NCI-H1436 treated with DMSO at 0.1 percent for 48 hours (cell line): ENCODE data around the gene ST6GAL2.

Source experiments
- DNase-seq: peaks from one replicate; lab custom pipeline; 2025; lab: John Stamatoyannopoulos, UW

ST6GAL2 gene

DNA sequence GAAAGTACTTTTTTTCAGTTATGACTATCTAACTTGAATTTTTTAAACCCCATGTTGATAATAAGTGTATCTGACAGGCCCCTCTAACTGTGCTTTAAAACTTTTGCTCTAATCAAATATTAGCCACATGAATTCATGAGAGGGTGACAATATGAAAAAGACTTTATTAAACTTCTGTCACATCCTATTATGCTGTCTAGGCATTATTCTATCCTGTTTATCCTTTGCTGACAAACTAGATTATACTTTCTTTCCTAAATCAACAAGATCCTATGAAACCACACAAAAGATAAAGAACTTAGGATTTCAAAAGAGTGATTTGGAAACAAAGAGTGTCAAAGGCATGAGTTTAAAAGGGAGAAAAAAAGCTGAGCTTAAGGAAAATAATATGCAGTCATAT, 57.8 kb downstream of the ST6GAL2 start:
- DNase-seq, result no peak

GRCh38 chr2:106827158-106827557, 58.8 kb downstream of the ST6GAL2 start:
- no peak for DNase-seq

- no peak for DNase-seq
Measured at GRCh38 chr2:106825161-106825560, 60.8 kb downstream of the ST6GAL2 start.

GRCh38 chr2:106816974-106817373, 69.0 kb downstream of the ST6GAL2 start:
- no peak for DNase-seq

GRCh38 chr2:106812841-106813240, 73.1 kb downstream of the ST6GAL2 start:
- no peak for DNase-seq

- DNase-seq, result no peak
Measured at GRCh38 chr2:106812383-106812782, 73.6 kb downstream of the ST6GAL2 start.

DNA sequence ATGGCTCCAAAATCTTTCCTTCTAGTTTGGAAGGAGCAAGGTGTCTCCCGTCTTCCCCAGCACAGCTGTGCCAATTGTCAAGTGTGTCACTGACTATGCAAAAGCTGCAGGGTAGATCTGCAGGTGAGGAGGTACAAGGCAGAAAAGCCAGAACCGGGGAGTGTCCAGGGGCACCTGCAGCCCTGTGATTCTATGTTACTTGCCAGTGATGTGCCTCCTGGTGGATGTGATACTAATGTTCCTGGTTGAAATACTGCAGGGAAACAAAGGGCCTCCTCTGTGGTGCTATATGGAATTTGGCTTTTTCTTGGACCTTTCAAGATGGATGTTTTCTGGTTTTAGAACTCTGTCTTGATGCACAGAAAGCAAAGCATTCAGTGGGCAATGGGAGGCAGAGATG, 80.3 kb downstream of the ST6GAL2 start:
- no peak for DNase-seq

GRCh38 chr2:106804161-106804560, 81.8 kb downstream of the ST6GAL2 start:
- DNase-seq, result no peak

DNA sequence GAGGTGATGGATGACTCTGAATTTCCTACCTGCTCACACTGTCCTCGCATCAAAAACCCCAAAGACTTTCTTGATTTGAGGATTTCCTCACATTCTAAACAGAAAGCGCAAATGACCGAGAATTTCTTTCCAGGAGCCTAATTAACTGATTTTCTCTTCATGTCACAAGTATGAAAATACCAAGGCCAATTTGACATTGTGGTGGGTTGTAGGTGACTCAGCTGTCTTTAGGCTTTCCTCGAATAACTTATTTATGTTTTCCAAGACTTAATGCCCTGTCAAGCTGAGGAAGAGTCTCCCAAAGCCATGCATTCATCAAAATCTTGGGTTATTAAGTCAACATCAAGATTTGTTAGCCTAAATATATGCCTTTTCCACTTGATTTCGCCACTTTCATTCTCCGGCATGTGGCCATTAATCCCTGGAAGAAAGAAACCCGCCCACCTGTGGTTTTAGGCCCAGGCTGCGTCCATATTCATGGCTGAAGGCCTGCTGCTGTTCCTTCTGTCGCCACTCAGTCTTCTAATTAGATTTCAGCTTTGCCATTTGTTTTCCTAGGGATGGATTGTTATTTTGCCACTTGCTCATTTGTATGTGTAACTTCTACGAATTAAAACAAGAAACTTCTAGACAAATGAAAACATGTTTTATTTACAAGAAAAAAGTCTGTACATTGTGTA, 84.9 kb downstream of the ST6GAL2 start:
- no peak for DNase-seq

DNA sequence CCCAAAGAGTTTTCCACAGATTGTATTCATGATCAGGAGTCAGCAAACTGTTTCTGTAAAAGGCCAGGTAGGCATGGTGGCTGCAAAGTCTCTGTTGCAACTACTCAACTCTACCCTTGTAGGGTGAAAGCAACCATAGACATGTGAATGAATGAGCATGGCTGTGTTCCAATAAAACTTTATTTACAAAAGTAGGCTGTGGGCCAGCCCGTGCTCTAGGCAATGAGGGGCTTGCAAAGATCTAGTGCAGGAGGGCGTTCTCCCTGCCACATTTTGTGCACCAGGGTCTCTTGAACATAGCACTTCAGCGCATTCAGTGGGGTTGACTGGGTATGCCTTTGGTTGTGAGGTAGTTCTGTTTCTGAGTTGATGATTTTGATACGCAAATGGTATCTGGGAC, 85.8 kb downstream of the ST6GAL2 start:
- no peak for DNase-seq

DNA sequence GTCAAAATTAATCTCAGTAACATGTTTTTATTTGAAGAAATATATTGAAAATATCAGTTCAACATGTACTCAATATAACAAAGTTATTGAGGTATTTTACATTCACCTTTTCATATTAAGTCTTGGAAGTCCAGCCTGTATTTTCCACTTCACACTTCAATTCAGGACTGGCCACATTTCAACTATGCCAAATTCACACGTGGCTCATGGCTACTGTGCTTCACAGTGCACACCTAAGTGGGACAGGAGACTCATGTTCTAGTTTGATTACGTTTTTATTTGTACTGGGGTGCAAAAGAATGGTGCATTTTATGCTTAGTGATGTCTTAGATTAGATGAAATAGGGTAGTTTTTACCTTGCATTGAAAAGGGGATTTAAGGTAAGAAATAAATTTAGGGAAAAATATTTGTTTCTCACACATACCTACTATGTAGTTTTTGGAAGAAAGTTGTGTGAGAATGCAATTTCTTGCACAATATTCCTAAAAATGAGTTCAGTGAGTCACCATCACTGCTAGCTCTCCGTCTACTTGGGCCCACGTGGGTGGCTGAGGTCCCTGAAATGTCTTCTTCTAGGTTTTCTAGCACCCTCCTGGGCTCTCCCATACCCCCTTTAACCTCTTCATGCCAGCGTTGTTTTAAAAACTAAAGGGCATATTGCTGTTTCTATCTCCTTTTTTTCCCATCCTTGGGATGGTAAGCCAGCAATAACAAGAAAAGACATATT, 87.0 kb downstream of the ST6GAL2 start:
- DNase-seq, result no peak

- no peak for DNase-seq
Measured at GRCh38 chr2:106797494-106797893, 88.5 kb downstream of the ST6GAL2 start.

DNA sequence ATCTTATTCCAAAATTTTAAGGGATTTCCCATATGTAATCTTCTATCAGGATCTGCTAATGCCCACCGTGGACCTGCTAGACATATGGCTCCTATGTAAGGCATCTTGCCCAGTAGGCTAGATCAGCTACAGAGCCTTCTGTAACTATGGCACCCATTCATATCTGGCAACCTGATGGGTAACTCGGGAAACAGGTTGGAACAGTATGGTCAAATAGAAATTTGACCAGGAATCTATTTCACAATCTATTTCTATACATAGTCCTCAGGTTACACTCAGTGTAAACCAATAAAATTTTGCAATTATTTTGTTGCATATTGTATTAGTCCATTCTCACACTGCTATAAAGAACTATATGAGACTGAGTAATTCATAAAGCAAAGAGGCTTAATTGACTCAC, 93.3 kb downstream of the ST6GAL2 start:
- DNase-seq, result no peak

- DNase-seq, result no peak
Measured at GRCh38 chr2:106789185-106789584, 96.8 kb downstream of the ST6GAL2 start.

GRCh38 chr2:106782681-106783080, 103.3 kb downstream of the ST6GAL2 start:
- no peak for DNase-seq

DNA sequence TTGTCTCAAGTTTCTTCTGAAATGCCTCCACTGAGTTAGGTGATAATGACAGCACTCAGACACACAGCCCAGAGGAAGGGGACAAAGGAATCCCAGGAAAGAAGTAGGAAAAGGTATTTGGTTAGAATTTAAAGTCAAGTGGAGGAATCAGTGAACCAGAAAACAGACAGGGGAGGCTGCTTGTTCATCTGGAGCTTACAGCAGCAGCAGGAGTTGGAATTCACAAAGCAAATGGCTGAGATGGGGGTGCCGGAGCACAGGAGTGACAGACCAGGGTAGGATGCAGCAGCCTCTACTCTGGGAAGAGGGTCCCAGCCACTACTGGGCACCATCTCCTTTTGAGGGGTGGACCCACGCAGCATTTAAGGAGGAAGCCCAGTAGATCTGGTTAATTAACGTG, 104.8 kb downstream of the ST6GAL2 start:
- DNase-seq, result no peak

DNA sequence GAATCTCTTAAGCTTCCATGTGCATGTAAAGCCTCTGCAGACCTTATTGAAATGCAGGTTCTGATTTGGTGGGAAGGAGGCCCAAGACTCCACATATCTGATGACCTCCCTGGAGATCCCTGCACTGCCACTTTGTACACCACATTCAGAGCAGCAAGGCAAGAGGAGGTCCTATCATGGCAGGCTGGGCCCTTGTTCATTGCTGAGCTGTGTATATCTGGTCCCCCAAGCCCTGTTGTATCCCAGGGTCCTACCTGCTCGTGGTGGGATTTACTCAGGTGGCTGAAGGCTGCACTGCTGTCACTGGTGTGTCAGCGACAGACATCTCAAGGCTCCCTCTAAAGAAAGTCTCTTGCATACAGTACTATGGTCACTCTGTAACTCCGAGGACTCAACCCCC, 114.2 kb downstream of the ST6GAL2 start:
- no peak for DNase-seq

DNA sequence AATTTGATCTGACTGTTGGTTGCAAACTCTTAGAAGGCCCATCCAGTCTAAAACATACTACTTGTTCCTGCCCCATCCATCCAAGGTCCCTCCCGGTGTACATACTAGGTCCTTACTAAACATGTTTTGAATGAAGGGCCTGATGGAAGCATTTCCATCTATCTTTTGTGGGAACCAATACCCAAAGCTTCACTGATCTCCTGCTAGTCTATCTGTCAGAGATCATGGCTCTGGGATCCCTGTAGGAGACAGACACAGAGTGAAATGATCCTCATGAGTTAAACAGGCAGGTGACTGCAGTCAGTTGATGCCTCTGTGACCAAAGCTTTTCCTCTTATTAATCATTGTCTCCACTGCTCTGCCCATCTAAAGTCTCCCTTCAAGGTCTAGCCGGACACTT, 115.0 kb downstream of the ST6GAL2 start:
- DNase-seq, result no peak

DNA sequence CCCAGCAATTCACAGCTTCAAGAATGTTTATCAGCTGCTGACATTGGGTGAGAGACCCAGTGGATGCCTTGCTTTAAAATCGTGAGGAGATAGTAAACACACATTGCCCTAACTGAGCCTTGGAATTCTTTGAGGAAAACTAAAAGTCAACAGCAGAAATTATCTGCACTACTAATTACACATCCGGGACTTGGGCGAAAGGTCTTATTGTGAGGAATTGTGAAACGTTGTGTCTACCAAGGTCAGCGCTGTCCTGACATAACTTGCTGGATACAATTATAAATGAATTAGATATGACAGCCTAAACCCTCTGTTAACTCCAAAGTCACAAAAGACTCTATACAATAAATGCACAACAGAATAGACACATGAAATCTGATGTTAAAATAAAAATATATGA, 121.4 kb downstream of the ST6GAL2 start:
- no peak for DNase-seq

GRCh38 chr2:106759966-106760365, 126.0 kb downstream of the ST6GAL2 start:
- no peak for DNase-seq

- no peak for DNase-seq
Measured at GRCh38 chr2:106758901-106759497, 127.0 kb downstream of the ST6GAL2 start.
